IPS-NIHi11 (cell line): Measurements from ENCODE around the gene DDB1.
A peak's percentile ranks its signal among the peaks of the same experiment; 100 is the strongest.

Source experiments
- DNase-seq: peaks from one replicate; pipeline ENCODE4 v3.0.0; 2012; ENCODE audit warnings: mixed read lengths, low spot score

Gene DDB1

GRCh38 chr11:61294717-61295595 lies 37.9 kb downstream of the DDB1 start, which contains the start of gene VWCE:
TSS of gene VWCE (minus strand) at chr11:61295316. CDS start at chr11:61295037, 279 bp downstream.
- DNase-seq: peak; percentile 91

GRCh38 chr11:61293867-61294716 lies 38.8 kb downstream of the DDB1 start:
- DNase-seq: peak; percentile 64

- no peak for DNase-seq
Measured at GRCh38 chr11:61292356-61292755, 40.5 kb downstream of the DDB1 start.

- DNase-seq: peak; percentile 39
Measured at GRCh38 chr11:61290905-61291690, 41.8 kb downstream of the DDB1 start.

- DNase-seq: no peak
Measured at GRCh38 chr11:61287338-61287977, 45.4 kb downstream of the DDB1 start.

- DNase-seq: no peak
Measured at GRCh38 chr11:61283613-61284012, 49.3 kb downstream of the DDB1 start.

GRCh38 chr11:61281581-61282250 lies 51.2 kb downstream of the DDB1 start:
- peak; percentile 96 for DNase-seq

GRCh38 chr11:61280883-61281580 lies 51.9 kb downstream of the DDB1 start:
- no peak for DNase-seq

- no peak for DNase-seq
Measured at GRCh38 chr11:61279934-61280659, 52.8 kb downstream of the DDB1 start.

GRCh38 chr11:61278001-61278470 lies 54.9 kb downstream of the DDB1 start:
- no peak for DNase-seq

GRCh38 chr11:61277186-61278000 lies 55.5 kb downstream of the DDB1 start:
- no peak for DNase-seq

- DNase-seq: no peak
Measured at GRCh38 chr11:61275191-61275590, 57.7 kb downstream of the DDB1 start.

- no peak for DNase-seq
Measured at GRCh38 chr11:61274084-61274483, 58.8 kb downstream of the DDB1 start.

- peak; percentile 50 for DNase-seq
Measured at GRCh38 chr11:61273178-61274078, 59.5 kb downstream of the DDB1 start.

GRCh38 chr11:61272731-61273130 lies 60.2 kb downstream of the DDB1 start:
- DNase-seq: no peak

- no peak for DNase-seq
Measured at GRCh38 chr11:61270354-61271076, 62.4 kb downstream of the DDB1 start.
